IMR-90 (cell line): Measurements from ENCODE around the gene FGD3. TPM values are rescaled to one million over a fixed set of nuclear protein-coding genes. Genes with fewer than 3 reads are reported as not detected.

Source experiments
- ATAC-seq: fragments of 200-7000 bp; cut with Tn5 transposase; 2 replicates; pipeline ENCODE4 v1.9.1; 2020; ENCODE audit warnings: low read depth, mild to moderate bottlenecking, moderate library complexity
- BruUV-seq: library from RNA; stranded (reverse); fragments of 400-500 nt; replicated peaks from 2 replicates; lab custom pipeline; 2021; lab: Mats Ljungman, UMichigan
- CTCF ChIA-PET: fragments of 300-600 bp; formaldehyde crosslinking; extraction: SDS; loops from one replicate; lab custom pipeline; 2021; ENCODE audit warnings: antibody characterized with exemption; lab: Yijun Ruan, JAX
- POLR2A ChIA-PET: fragments of 300-600 bp; sonication (Branson Sonifier 250); formaldehyde crosslinking; loops from one replicate; lab custom pipeline; 2022; ENCODE audit warnings: antibody characterized with exemption; ENCODE audit not compliant: unreplicated experiment; lab: Charles Lee
- DNase-seq: peaks from one replicate; pipeline ENCODE4 v3.0.0; 2013
- H2AFZ ChIP-seq: replicated peaks from 2 replicates; pipeline ENCODE3; 2013; ENCODE audit warnings: low read length, mild to moderate bottlenecking; ENCODE audit not compliant: poor library complexity
- H2AK5ac ChIP-seq: 2 replicates; pipeline ENCODE4 v1.6.1; 2013; ENCODE audit warnings: low read depth, low read length, inconsistent platforms
- H2AK9ac ChIP-seq: replicated peaks from 2 replicates; pipeline ENCODE3; 2013; ENCODE audit warnings: mild to moderate bottlenecking, low read depth, low read length, moderate library complexity; ENCODE audit not compliant: poor library complexity
- H2BK120ac ChIP-seq: 2 replicates; pipeline ENCODE4 v1.6.1; 2013; ENCODE audit warnings: low read depth, low read length, inconsistent platforms
- H2BK15ac ChIP-seq: 3 replicates; pipeline ENCODE4 v1.6.1; 2013; ENCODE audit warnings: low read depth, low read length, inconsistent platforms
- H2BK20ac ChIP-seq: 2 replicates; pipeline ENCODE4 v1.6.1; 2013; ENCODE audit warnings: low read depth, mild to moderate bottlenecking, inconsistent platforms, low read length, moderate library complexity
- H2BK5ac ChIP-seq: 2 replicates; pipeline ENCODE4 v1.6.1; 2013; ENCODE audit warnings: mild to moderate bottlenecking, low read depth, low read length, inconsistent platforms; ENCODE audit not compliant: poor library complexity, severe bottlenecking
- H3K14ac ChIP-seq: replicated peaks from 2 replicates; pipeline ENCODE4 v1.6.1; 2013; ENCODE audit warnings: low read depth, low read length, inconsistent platforms
- H3K18ac ChIP-seq: 2 replicates; pipeline ENCODE4 v1.6.1; 2013; ENCODE audit warnings: low read depth, low read length, control low read depth
- H3K23ac ChIP-seq: 2 replicates; pipeline ENCODE4 v1.6.1; 2013; ENCODE audit warnings: low read depth, low read length, inconsistent platforms
- H3K27ac ChIP-seq: 2 replicates; pipeline ENCODE4 v1.5.1; 2013; ENCODE audit warnings: mild to moderate bottlenecking, control low read depth, low read length; ENCODE audit not compliant: insufficient read depth
- H3K27me3 ChIP-seq: 2 replicates; pipeline ENCODE4 v1.6.1; 2013; ENCODE audit warnings: low read length; ENCODE audit not compliant: control insufficient read depth, insufficient read depth
- H3K36me3 ChIP-seq: 2 replicates; pipeline ENCODE4 v1.6.1; 2013; ENCODE audit warnings: low read length, mixed read lengths; ENCODE audit not compliant: control insufficient read depth, insufficient read depth
- H3K4ac ChIP-seq: 2 replicates; pipeline ENCODE4 v1.6.1; 2013; ENCODE audit warnings: low read depth, low read length, inconsistent platforms
- H3K4me1 ChIP-seq: 2 replicates; pipeline ENCODE4 v1.6.1; 2013; ENCODE audit warnings: low read length, mixed read lengths; ENCODE audit not compliant: control insufficient read depth, insufficient read depth
- H3K4me2 ChIP-seq: 2 replicates; pipeline ENCODE4 v1.6.1; 2013; ENCODE audit warnings: low read depth, mild to moderate bottlenecking, control low read depth, low read length, moderate library complexity
- H3K4me3 ChIP-seq: 2 replicates; pipeline ENCODE4 v1.5.1; 2013; ENCODE audit warnings: low read depth, mild to moderate bottlenecking, control low read depth, low read length, moderate library complexity; ENCODE audit not compliant: insufficient read depth
- H3K56ac ChIP-seq: 2 replicates; pipeline ENCODE4 v1.6.1; 2013; ENCODE audit warnings: low read length, inconsistent platforms; ENCODE audit not compliant: insufficient read depth; ENCODE audit errors: extremely low read depth
- H3K79me1 ChIP-seq, 2 experiments: 2 replicates each; pipeline ENCODE4 v1.6.1; 2013; ENCODE audit warnings: low read length in 2 of 2, inconsistent platforms in 1 of 2, low read depth in 1 of 2
- H3K9ac ChIP-seq: 2 replicates; pipeline ENCODE4 v1.6.1; 2013; ENCODE audit warnings: low read depth, low read length, control low read depth
- H3K9me1 ChIP-seq: 2 replicates; pipeline ENCODE4 v1.6.1; 2013; ENCODE audit warnings: low read length, inconsistent platforms; ENCODE audit not compliant: insufficient read depth
- H3K9me3 ChIP-seq: 2 replicates; pipeline ENCODE4 v1.6.1; 2013; ENCODE audit warnings: low read length; ENCODE audit not compliant: control insufficient read depth, insufficient read depth
- H4K20me1 ChIP-seq: 2 replicates; pipeline ENCODE4 v1.6.1; 2013; ENCODE audit warnings: low read length, inconsistent platforms; ENCODE audit not compliant: insufficient read depth
- H4K5ac ChIP-seq: 2 replicates; pipeline ENCODE4 v1.6.1; 2013; ENCODE audit warnings: mild to moderate bottlenecking, low read depth, low read length, control low read depth
- H4K8ac ChIP-seq, 2 experiments: 2 replicates each; pipeline ENCODE4 v1.6.1; 2013; ENCODE audit warnings: low read depth in 2 of 2, low read length in 2 of 2, control low read depth in 1 of 2, inconsistent platforms in 1 of 2
- H4K91ac ChIP-seq: 2 replicates; pipeline ENCODE4 v1.6.1; 2013; ENCODE audit warnings: low read depth, low read length, inconsistent platforms; ENCODE audit not compliant: insufficient read depth
- BHLHE40 ChIP-seq: fragments of 150-350 bp; IDR thresholded peaks from 2 replicates; pipeline ENCODE4 v1.6.1; 2016; ENCODE audit warnings: mild to moderate bottlenecking, low read depth, low read length
- CEBPB ChIP-seq: IDR thresholded peaks from 2 replicates; pipeline ENCODE4 v1.6.1; 2012; ENCODE audit warnings: low read depth, low read length, improper control_type of control experiment
- CHD1 ChIP-seq: IDR thresholded peaks from 2 replicates; pipeline ENCODE4 v1.6.1; 2012; ENCODE audit warnings: low read depth, low read length, improper control_type of control experiment
- FOS ChIP-seq: fragments of 150-350 bp; IDR thresholded peaks from 2 replicates; pipeline ENCODE4 v1.6.1; 2016; ENCODE audit warnings: low read depth, low read length
- MAFK ChIP-seq: IDR thresholded peaks from 2 replicates; pipeline ENCODE4 v1.6.1; 2012; ENCODE audit warnings: low read depth, low read length, improper control_type of control experiment
- MAZ ChIP-seq: IDR thresholded peaks from 2 replicates; pipeline ENCODE4 v1.6.1; 2012; ENCODE audit warnings: low read depth, mild to moderate bottlenecking, low read length, improper control_type of control experiment, moderate library complexity, borderline replicate concordance
- NFE2L2 ChIP-seq: fragments of 150-350 bp; IDR thresholded peaks from 2 replicates; pipeline ENCODE4 v1.6.1; 2016; ENCODE audit warnings: low read depth, mild to moderate bottlenecking, low read length
- RAD21 ChIP-seq: IDR thresholded peaks from 2 replicates; pipeline ENCODE4 v1.6.1; 2012; ENCODE audit warnings: low read length, improper control_type of control experiment
- RCOR1 ChIP-seq: IDR thresholded peaks from 2 replicates; pipeline ENCODE4 v1.6.1; 2012; ENCODE audit warnings: mild to moderate bottlenecking, low read length, improper control_type of control experiment; ENCODE audit not compliant: insufficient replicate concordance
- RFX5 ChIP-seq: IDR thresholded peaks from 2 replicates; pipeline ENCODE4 v1.8.0; 2012; ENCODE audit warnings: low read depth, mild to moderate bottlenecking, low read length, moderate library complexity
- SMC3 ChIP-seq: fragments of 150-350 bp; IDR thresholded peaks from 2 replicates; pipeline ENCODE4 v1.6.1; 2016; ENCODE audit warnings: low read depth, mild to moderate bottlenecking, antibody characterized with exemption, low read length, moderate library complexity
- WGBS, 2 experiments: methylation state at CpG; one replicate each; pipeline versions ENCODE4 v1.1.5 to v1.1.7; 2013; ENCODE audit warnings: missing lambda C conversion rate in 2 of 2; ENCODE audit not compliant: insufficient read length in 1 of 2; ENCODE audit errors: extremely low coverage in 2 of 2; 5-methylcytosine and 5-hydroxymethylcytosine counted together
- dilution Hi-C: fragments of 300-500 bp; cut with HindIII; formaldehyde crosslinking; loops from one replicate; pipeline ENCODE4 v1.14.3; 2018; ENCODE audit warnings: low sequenced_read_pairs; ENCODE audit not compliant: unreplicated experiment
- in situ Hi-C: fragments of 300-500 bp; cut with MboI; formaldehyde crosslinking; loops from 3 replicates; pipeline ENCODE4 v1.14.3; 2019; ENCODE audit warnings: low sequenced_read_pairs, inconsistent platforms, mixed read lengths
- intact Hi-C: fragments of 100-400 bp; cut with micrococcal nuclease; formaldehyde crosslinking; loops from 2 replicates; pipeline ENCODE4 v1.10.0; 2022
- polyA plus RNA-seq, 3 experiments: library from polyadenylated mRNA; depleted of rRNA; stranded (reverse); fragments of >200 nt; gene quantifications; 2 replicates each; pipeline ENCODE4 v1.2.3, GENCODE V29; 2012; ENCODE audit warnings: low replicate concordance in 1 of 3
- total RNA-seq: library from RNA; depleted of rRNA; stranded (reverse); fragments of >200 nt; gene quantifications from 2 replicates; pipeline ENCODE4 v1.2.3, GENCODE V29; 2012

Gene FGD3
- total and polyA plus RNA-seq, 2 of the 4 experiments (the other 2 are of a cell fraction): not detected

GRCh38 chr9:92976431-92976830 is 29.1 kb downstream of the FGD3 start:
- no peak overlapping the region for H2AK5ac ChIP-seq
- H4K5ac ChIP-seq: no peak overlapping the region
- H2AFZ ChIP-seq: no peak overlapping the region
- H4K8ac ChIP-seq: no peak overlapping the region
- H3K4ac ChIP-seq: no peak overlapping the region
- ChIA-PET CTCF (no interaction called here), POLR2A (no interaction called here)
- no peak overlapping the region for H2BK20ac ChIP-seq
- ATAC-seq (no peak), DNase-seq (no peak)
- no peak overlapping the region for H3K18ac ChIP-seq
- no peak overlapping the region for H2BK15ac ChIP-seq
- H3K9ac ChIP-seq: no peak overlapping the region
- H2AK9ac ChIP-seq: no peak overlapping the region
- intact Hi-C loops (no loop called here), in situ Hi-C loops (no loop called here), dilution Hi-C loops (no loop called here)
- no peaks in the 10 kb centered on the region for H3K9me1 ChIP-seq
- H3K14ac ChIP-seq: no peak overlapping the region
- no peaks in the 10 kb centered on the region for H3K27me3 ChIP-seq
- no peak overlapping the region for H2BK120ac ChIP-seq
- no peak overlapping the region for H3K27ac ChIP-seq
- no peak overlapping the region for H3K56ac ChIP-seq
- no peaks in the 10 kb centered on the region for H3K4me1 ChIP-seq
- BruUV-seq: no TSS peak
- H4K91ac ChIP-seq: no peak overlapping the region
- no peaks in the 10 kb centered on the region for H4K20me1 ChIP-seq
- no peak overlapping the region for H3K4me2 ChIP-seq
- H3K36me3 ChIP-seq: no peaks in the 10 kb centered on the region
- no peak overlapping the region for H2BK5ac ChIP-seq
- no peak overlapping the region for H3K4me3 ChIP-seq
- H3K23ac ChIP-seq: no peak overlapping the region
- TF ChIP-seq RCOR1: no peak
- no peak for TF ChIP-seq MAFK
- TF ChIP-seq RFX5: no peak
- no peak for TF ChIP-seq CEBPB
- no peak for TF ChIP-seq MAZ
- no peak for TF ChIP-seq SMC3
- TF ChIP-seq CHD1: no peak
- no peak for TF ChIP-seq NFE2L2
- TF ChIP-seq FOS: no peak
- no peak for TF ChIP-seq BHLHE40
- TF ChIP-seq RAD21: no peak
- WGBS, 2 experiments: 69% methylated on average over 10 of the region's 16 CpGs; no CpG with 5 or more reads in 1 of the 2 experiments
- no peaks in the 10 kb centered on the region for H3K9me3 ChIP-seq
- H3K79me1 ChIP-seq: no peaks in the 10 kb centered on the region
